GM19238 (cell line): Measurements from ENCODE around the gene DTYMK.
"Not testable (repeated sequence)": the region's sequence is repeated elsewhere in the genome, so short reads cannot be mapped to it uniquely, and the experiment has no call there.

Experiments used
- DNase-seq: peaks from one replicate; pipeline ENCODE4 v3.0.0; 2011; ENCODE audit warnings: low spot score; ENCODE audit not compliant: insufficient read length

DTYMK gene

DNA sequence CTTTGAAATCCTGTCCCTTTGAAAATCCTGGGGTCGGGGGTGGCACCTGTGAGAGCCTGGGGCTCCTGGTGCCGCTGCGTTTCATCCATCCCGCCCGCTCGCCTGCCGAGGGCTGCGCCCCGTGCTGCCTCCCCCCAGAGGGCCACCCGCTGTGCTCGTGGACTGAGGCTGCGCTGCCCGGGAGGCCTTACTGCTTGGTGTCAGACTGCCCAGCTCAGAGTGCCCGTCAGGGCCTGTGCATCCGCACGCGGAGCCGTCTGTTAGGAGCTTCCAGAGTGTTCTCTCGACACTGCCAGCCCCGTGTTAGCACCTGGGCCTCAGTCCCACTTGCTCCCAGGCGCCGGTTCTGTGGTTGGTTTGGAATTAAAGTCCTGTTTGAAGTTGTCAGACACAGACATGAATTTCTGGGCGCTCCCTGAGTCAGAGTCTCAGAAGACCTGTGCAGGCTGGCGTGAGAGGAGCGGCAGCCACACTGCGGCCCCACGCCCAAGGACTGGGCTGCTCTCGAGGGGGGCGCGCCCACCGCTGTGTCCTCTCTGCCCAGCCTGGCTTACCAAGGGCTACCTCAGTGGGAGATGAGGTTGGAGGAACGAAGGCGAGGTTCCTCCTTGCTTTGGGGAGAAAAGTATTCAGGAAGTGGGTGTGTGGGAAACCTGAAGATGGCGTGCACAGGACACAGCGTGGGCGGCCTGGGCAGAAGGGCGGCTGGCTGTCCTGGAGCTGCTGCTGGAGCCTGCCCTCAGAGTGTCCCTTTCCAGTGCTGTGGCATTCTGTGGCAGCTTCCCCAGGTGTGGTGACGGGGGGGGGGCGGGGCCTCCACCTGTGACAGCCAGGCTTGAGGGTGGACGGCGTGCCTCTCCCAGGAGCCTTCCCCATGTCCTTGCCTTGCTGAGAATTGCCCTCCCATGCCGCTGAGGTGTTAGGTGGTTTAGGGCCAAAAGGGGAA is 14.1 kb downstream of the DTYMK start:
- no peak for DNase-seq

DNA sequence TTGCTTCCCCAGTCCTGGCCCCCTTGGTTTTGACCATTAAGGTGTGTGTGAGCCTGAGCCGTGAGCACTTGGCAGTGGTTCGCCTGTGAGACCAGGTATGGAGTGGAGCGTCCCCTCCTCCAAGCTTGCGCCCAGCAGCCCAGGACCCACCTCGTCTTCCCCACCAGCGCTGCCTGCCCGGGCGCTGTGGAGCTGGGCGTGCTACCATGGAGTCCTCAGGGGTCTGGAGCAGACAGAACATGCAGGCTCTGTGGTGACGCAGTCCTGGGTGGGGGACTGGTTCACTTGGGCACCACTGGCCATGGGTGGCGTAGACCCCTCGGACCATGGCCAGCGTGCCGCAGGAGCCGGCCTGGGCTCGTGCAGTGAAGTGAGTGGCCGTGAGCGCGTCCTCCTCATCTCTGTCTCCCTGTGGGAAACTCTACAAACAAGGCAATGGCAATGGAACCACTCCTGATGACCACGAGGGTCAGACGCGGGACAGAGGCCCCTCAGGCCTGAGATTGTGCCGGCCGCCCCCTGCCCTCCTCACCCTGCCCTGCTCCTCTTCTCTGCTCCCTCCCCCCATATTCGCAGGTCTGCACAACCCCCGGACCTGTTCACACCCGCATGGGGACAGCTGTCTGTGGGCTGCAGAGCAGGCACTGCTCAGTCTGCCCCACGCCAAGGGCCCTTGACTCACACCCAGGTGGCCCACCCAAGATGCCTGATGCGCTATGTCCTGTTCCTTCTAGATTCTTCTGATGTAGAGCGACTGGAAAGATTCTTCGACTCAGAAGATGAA is 15.0 kb downstream of the DTYMK start:
- no peak for DNase-seq

DNA sequence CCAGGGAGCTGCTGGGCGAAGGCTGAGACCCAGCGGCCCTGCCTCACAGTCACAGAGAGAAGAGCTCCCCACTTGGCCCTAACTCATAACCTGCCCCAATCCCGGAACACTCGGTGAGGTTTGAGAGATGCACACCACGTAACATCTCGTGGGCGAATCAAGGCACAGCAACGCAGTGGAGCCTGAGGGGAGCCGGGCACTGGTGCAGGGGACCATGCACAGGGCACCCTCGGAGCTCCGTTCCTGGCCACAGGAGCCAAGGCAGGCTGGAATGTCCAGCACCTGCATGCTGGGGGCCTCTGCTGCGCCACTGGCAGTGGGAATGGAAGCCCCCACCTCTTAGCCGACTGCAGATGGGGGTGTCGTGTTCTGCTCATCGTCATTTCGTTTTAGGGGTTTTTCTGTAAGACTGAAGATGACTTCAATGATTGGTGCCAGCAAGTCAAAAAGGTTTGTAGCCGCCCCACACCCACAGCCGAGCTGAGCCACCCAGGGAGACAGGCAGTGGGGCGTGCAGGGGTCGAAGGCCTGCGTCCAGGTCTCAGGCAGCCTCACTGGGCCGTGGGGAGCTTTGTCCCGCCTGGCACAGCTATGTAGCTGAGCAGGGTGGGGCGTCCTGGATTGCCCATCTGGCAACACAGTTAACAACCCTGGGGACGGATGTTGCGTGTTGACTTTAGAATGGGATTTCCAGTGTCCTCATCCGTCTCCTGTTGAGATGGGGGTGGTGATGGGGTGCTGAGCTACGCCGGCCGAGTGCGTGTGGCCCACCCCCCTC is 16.1 kb downstream of the DTYMK start:
- no peak for DNase-seq

DNA sequence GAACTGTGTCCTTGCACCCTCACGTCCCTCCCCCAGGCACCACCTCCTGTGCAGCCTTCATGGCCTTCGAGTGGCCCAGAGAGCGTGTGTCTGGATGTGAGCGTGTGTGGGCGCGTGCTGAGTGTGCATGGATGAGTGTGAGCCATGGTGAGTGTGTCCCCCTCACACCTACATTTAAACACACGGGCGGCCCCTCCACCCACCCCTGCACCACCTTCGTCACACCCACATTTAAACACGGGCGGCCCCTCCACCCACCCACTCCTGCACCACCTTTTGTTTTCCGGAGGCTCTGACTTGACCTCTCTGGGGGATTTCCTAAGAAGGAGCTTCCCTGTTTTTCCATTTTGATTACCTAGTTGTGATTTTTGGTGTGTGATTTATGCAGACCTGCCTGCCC is 17.8 kb downstream of the DTYMK start:
- DNase-seq = no peak

DNA sequence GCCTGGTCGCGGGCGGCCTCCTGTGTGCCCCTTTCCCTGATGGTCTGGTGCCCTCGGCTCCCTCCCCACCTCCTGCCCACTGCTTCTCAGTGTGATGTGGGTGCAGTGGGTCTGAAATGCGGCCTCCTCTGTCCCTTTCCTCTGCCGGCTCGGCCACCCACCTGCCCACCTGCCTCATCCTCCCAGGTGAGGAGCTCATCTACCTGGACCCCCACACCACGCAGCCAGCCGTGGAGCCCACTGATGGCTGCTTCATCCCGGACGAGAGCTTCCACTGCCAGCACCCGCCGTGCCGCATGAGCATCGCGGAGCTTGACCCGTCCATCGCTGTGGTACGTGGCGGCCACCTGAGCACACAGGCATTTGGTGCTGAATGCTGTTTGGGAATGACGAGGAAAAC is 18.3 kb downstream of the DTYMK start:
- DNase-seq = no peak

DNA sequence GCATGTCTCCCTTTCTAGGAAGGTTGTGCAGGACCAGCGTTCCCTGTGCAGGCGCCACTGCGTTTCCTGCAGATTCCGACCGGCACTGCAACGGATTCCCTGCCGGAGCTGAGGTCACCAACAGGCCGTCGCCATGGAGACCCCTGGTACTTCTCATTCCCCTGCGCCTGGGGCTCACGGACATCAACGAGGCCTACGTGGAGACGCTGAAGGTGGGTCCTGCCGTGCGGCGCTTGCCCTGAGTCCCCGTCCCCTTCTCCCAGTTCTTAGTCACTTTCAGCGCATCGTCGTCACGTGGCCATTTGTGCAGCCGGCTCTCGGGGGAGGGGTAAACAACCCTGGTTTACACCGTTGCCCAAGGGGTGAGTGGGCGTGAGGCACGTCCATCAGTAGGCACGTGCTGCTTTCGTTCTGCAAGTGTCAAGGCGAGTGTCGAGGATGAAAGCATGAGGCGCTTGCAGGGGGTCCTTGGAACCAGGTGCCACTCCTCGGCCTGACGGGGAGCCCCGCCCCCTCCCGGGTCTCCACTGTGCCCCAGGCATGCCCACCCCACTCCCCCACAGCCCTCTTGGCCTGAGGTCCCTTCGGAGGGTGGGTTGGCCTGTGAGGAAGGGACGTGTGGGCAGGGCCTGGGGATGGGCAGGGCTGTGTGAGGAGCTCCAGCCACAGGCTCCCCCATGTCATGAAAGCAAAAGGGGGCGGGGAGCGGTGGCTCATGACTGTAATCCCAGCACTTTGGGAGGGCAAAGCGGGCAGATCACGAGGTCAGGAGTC is 19.8 kb downstream of the DTYMK start:
- DNase-seq = no peak

DNA sequence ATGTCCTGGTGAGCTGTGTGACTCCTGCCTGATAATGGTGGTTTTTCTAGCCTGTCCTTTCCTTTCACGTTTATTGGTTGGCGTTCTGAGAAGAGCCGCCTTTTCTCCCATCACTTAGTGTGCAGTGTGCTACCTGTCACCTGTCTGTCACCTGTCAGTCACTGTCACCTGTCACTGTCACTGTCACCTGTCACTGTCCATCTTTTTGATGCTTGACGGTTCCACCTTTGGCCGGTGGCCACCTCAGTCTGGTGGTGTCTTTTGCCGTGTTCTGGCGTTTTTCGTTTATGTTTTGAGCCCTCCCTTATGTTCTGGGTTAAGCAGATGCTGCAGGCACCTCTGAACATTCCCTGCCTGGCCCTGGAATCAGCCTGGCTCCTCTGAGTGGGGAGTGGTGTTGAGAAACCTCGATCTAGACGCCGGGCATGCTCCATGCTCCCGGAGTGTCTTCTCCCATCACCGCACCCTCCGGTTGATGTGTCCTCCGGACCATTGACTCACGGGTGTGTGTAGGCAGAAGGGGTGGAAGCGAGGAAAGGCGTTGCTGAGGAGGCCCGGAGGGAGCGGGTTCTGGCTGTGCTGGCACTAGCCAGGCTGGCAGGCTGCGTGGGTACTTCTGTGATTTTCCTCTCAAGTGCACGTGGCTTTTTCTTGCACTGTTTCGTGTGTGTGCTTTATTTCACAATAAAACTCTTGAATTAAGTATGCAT is 20.7 kb downstream of the DTYMK start:
- DNase-seq = no peak

DNA sequence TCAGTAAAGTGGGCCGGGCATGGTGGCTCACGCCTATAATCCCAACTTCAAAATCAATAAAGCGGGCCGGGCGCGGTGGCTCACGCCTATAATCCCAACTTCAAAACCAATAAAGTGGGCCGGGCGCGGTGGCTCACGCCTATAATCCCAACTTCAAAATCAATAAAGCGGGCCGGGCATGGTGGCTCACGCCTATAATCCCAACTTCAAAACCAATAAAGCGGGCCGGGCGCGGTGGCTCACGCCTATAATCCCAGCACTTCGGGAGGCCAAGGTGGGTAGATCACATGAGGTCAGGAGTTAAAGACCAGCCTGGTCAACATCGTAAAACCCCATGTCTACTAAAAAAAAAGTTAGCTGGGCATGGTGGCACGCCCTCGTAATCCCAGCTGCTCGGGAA is 23.9 kb downstream of the DTYMK start:
- not testable (repeated sequence) for DNase-seq

DNA sequence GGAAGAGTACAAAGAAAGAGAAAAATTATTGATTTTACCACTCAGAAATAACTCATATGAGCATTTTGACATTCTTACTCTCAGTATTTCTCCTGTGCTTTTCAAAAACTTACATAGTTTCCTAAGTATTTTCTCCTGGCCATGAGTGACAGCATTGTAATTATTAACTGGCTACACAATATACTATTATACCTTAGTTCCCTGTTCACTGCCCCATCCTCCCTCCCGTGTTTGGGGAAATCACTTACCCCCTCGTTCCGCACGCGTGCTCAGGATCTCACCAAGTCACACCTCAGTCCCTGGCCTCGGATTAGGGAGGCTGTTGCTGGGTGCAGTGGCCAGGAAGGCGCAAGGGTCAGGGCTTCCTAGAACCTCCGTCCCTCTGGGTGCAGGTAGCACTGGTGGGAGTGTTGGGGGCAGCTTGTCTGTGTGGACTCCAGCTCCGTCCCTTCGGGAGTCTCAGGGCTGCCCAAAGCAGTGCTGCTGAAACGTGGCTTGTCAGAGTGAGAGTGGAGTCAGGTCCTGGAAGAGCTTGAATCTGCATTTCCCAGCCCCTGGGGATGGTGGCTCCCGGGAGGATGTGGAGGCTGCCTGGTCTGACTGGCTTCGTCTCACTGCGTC is 25.9 kb downstream of the DTYMK start:
- no peak for DNase-seq

DNA sequence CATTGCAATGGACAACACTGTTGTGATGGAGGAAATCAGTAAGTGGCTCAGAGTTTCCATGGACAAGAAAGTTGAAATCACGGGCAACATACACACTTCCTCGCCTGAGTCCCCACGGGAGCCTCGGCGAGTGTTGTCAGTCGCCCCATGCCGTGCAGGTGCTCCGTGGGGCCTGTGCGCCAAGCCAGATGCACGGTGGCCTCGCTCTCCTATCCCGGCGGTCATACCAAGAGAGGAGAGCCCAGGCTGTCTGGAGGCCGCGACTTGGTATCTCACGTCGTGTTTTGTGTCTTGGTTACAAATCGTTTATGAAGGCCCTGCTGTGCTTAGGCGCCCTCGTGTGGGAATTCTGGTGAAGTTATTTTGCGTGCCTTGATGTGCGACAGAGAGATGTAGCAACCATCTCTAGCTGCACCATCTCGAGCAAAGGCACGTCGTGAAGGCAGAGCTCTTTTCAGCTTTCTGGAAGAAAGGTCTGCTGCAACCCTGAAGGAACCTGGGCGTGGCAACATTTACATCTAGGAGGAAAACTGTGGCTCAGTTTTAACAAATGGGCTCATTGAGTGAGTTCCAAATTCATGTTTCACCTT is 27.4 kb downstream of the DTYMK start:
- no peak for DNase-seq

DNA sequence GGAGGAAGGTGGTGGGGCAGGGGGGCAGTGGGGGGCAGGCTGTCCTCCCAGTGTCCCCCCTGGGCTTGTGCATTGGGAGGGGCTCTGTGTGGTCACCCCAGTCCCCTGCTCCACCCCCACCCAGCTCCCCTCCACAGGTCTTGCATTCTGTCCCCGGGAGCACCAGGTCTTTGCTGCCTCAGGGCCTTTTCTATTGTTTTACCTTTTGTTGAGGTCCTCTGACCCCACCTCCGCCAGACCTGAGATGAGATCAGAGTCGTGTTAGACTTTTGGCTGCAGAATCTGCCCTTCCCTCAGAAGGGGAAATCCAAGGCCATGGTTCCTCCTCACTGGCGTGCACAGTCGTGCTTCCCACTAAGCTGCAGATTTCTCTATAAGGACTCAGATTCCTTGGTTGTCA is 28.3 kb downstream of the DTYMK start:
- DNase-seq = no peak

DNA sequence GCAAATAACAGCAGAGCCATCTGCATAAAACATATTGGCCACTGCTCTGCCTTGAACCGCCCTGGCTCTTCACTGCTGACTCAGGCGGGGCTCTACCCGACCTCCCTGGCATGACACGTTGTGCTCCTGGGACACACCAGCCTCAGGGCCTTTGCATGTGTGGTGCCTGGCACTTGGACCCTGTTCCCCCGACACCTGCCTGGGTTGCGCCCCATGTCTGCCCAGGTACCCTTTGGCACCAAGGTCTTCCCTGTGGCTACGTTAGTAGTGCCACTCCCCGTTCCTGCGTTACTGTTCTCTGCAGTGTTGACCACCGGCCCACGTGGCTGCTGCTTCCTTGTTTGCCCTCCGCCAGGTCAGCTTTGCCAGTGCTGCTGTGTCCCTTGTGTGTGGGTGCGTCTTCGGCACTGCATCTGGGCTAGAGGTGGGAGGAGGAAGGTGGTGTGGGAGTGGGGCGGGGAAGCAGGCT is 28.8 kb downstream of the DTYMK start:
- no peak for DNase-seq

DNA sequence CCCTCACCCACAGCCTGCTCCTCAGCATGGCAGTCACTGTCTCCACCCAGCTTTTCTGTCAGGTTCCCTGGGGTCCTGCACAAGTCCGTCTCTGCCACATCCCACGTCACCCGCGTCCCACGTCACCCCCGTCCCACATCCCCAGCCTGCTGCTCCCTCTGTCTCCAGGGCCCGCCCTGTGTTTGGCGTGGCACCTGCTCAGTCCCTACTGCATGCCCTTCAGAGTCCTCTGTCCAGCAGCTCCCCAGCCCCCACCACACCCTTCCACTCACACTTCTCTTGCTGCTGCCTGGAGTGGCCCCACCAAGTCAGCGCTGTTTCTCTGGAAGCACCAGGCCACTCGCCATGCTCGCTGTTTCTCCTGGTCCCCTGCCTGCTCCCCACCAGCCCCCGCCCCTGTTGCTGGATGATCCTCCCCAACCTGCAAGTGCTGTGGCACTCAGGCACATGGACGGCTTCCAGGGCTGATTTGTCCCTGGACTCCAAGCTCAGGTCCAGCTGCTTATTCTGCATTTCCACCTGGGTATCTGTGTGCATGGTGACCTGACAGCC is 30.3 kb downstream of the DTYMK start:
- no peak for DNase-seq

DNA sequence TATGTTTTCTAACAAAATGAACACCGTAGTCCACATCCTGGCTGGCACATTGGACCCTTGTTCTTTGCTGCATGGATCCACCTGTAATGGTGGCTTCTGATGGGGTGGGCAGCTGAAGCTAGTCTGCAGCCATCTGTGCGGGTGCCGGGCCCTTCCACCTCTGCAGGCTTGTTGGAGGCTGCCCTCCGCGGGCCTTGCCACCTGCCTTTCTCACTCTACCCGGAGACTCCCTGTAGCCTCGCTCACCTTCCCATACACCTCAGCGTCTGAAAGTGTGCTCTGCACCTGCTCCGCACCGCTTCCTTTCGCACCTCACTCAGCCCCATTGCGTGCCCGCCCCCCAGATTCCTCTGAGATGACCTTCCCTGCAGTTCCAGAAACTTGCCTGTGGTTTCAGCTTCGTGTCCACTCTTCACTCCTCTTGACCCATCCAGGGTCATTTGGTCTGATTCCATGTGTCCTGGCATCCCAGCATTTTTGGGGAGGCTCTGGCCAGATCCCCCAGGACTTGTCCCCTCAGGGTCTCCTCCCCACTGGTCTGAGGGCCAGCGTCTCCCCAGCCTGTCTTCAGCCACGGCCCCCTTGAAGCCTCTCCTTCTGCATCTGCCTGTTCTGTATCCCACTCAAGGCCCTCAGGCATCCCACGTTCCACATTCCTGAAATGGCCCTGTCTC is 31.0 kb downstream of the DTYMK start:
- no peak for DNase-seq

DNA sequence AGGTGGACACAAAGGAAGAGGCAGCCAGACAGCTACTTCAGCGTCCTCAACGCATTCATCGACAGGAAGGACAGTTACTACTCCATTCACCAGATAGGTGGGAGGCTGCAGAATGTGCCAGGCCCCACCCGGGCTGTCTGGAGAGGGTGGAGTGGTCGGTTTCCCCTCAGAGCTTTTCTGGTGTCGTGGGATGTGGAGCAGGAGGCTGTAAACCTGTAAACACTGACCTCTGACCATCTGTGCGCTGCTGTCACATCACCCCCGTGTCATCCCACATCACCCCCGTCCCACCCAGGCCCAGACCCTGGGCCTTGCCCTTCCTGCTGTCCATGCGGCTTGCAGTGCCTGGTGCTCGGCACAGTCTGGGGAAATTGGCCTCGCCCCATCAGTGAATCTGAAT is 32.1 kb downstream of the DTYMK start:
- no peak for DNase-seq

DNA sequence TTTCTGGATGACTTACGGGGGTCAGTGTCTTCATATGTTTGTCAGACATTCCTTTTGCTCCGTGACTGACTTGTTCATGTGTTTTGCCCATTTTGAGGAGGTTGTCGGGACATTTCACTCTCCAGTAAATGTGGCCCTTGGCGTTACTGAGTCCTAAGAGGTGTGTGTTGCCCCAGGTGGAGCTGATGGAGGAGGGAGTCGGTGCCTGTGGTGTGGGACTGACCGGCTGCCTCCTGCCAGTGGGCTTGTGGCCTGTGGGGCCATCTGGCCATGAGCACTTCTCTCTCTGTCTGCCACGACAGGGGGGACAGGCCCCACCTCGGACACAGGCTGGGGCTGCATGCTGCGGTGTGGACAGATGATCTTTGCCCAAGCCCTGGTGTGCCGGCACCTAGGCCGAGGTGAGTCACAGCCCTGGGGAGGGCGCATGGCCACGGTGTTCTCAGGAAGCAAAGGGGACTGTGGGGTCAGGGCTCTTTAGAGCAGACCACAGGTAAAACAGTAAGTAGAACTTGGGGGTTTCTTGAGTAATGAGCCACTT is 33.3 kb downstream of the DTYMK start:
- DNase-seq = no peak

DNA sequence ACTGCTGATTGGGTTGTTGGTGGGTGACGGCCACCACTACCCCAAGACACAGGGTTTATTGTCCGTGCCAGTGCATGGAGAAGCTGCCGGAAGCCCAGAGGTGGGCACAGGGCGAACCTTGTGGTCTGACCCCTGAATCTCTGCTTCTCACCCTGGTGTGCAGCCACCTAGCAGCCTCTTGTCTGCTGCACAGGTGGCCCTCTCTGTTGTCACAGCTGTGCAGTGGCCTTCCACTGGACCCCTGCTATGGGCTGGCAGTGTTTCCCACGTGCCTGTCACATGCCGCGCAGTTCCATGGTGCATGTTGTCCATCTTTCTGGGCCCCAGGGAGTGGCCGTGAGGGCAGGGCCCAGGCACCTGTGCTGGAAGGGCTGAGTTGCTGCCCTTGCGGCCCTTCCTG is 33.9 kb downstream of the DTYMK start:
- DNase-seq = no peak

DNA sequence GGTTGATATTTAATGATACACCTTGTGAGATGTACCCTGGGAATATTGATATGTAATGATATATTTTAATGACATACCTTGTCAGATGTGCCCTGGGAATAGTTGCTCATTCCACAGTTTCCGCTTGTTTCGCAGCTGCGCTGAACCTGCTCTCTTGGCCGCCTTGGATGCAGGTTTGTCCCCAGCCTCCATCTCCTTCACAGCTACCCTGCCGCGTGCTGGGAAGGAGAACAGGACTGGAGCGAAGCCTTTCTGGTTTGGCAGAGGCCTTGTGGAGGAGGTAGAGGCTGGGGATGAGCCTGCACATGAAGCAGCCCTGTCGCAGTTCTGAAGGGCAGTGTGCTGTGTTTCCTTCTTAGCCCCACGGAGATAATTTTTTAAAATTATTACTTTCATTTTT is 34.5 kb downstream of the DTYMK start:
- no peak for DNase-seq
